Omental fat pad (tissue), 4 donors: Measurements from ENCODE around the gene GCSH. TPM values are rescaled to one million over a fixed set of nuclear protein-coding genes. Genes with fewer than 3 reads are reported as not detected.

Experiments used
- ATAC-seq: fragments of 150-250 bp; one replicate; pipeline ENCODE4 v1.9.1; 2016; ENCODE audit warnings: mild to moderate bottlenecking, moderate library complexity; ENCODE audit not compliant: low FRiP score
- DNase-seq: peaks from one replicate; pipeline ENCODE4 v3.0.0-alpha.2; 2019; ENCODE audit warnings: low spot score
- total RNA-seq, 4 donors: library from RNA; depleted of rRNA; stranded (reverse); fragments of >200 nt; gene quantifications; one replicate each; pipeline ENCODE4 v1.1.0, GENCODE V29; 2016
- TF ChIP-seq, protein P1 (sequence below), 3 donors: fragments of 450-650 bp; IDR thresholded peaks; one replicate each; pipeline ENCODE4 v1.5.1; 2016 to 2017; ENCODE audit warnings: antibody characterized with exemption in 3 of 3, mild to moderate bottlenecking in 3 of 3, moderate library complexity in 2 of 3

GCSH gene
- total RNA-seq, 4 donors from 2014 or later = 19.2 to 39.7 (median 21.0) TPM

DNA sequence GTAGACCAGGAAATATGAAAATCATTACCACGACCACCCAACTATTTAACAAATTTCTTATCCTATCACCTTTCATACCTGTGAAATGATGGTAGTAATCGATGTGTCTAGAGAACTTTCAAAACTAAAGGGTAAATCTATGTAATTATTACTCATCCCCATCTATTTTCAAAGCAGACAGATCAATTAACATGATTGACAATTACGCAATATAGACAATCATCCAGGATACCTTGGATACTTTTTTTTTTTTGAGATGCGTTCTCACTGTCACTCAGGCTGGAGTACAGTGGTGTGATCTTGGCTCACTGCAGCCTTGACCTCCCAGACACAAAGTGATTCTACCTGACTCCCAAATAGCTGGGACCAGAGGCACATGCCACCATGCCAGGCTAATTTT, 15.2 kb downstream of the GCSH start:
- no peak for DNase-seq
- ATAC-seq = no peak
- TF ChIP-seq, protein P1, sequence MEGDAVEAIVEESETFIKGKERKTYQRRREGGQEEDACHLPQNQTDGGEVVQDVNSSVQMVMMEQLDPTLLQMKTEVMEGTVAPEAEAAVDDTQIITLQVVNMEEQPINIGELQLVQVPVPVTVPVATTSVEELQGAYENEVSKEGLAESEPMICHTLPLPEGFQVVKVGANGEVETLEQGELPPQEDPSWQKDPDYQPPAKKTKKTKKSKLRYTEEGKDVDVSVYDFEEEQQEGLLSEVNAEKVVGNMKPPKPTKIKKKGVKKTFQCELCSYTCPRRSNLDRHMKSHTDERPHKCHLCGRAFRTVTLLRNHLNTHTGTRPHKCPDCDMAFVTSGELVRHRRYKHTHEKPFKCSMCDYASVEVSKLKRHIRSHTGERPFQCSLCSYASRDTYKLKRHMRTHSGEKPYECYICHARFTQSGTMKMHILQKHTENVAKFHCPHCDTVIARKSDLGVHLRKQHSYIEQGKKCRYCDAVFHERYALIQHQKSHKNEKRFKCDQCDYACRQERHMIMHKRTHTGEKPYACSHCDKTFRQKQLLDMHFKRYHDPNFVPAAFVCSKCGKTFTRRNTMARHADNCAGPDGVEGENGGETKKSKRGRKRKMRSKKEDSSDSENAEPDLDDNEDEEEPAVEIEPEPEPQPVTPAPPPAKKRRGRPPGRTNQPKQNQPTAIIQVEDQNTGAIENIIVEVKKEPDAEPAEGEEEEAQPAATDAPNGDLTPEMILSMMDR (IDR thresholded peaks at IDR 0.05) = no peak

GRCh38 chr16:81080233-81080632, 16.0 kb downstream of the GCSH start:
- DNase-seq = no peak
- TF ChIP-seq, protein P1 (IDR thresholded peaks at IDR 0.05) = no peak
- no peak for ATAC-seq

DNA sequence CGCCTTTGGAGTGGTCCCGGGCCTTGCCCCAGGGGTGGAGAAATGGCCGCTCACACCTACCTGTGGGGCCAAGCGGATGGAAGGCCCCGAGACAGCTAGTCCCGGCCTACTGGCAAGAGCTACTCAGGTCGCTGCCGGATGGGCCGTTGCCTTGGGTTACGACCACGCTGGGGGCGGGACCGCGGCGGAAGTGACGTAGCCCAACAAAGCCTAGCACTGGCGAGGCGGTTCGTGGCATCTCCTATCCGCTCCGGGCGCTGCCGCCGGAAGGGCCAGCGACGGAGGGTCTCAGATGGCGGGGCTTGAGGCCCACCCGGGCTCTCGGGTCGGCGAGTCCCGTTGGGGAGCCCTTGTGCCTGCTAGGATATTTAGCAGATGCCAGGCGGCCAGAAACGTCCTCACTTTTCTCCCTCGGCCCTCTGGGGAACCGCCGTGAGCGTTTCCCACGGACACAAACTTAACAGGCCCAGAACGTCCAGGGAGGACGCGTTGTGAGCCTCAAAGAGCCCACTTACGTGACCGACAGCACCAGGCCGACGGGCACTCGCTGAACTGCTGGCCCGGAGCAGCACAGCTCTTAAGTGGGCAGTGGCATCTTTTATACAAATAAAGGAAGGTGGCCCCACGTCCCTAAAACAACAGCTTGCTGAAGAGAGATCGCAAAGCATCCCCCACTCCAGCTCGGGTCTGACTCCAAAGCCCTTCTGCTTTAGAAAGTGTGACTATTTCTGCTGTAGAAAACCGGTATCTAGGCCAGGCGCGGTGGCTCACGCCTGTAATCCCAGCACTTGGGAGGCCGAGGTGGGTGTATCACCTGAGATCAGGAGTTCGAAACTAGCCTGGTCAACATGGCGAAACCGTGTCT, 18.9 kb downstream of the GCSH start, which contains the start of gene C16orf46:
C16orf46 (minus strand) TSS at position 163 of the 865 bp plus-strand sequence. CDS start 13,283 bp downstream, outside the sequence.
- peak; percentile 98 for ATAC-seq
- DNase-seq = peak; percentile 96
- TF ChIP-seq, protein P1 (IDR thresholded peaks at IDR 0.05) = no peak

GRCh38 chr16:81076566-81077075, 19.6 kb downstream of the GCSH start:
- peak; percentile 99 for ATAC-seq
- TF ChIP-seq, protein P1 (IDR thresholded peaks at IDR 0.05) = no peak

DNA sequence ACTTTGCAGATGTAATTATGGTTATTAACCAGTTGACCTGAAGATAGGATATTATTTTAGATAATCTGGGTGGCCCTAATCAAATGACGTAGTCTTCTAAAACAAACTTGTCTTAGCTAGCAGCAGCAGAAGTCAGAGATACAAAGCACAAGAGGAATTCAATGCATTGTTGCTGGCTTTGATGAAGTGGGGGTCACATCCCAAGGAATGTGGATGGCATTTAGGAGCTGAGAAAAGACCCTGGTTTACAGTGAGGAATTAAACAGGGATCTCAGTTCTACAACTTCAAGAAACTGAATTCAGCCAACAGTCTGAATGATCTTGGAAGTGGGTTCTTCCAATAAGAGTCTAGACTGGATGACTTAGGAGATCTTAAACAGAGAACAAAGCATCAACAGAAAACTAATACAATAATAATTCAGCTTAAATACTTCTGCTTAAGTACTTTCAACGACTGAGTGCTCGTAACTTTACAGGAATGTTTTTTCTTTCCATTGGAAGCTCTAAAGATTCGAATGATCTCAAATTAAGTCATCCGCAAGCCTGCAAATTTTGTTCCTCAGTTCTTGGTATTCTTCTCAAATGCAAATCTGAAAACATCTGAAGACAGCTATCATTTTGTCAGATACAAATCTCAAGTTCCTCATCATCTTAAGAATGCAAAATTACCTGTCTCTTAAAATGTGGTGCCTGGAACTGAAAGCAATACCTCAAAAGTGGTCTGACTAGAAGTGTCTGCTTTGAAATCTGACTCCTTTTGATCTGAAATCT, 22.4 kb downstream of the GCSH start:
- TF ChIP-seq, protein P1 (IDR thresholded peaks at IDR 0.05) = no peak
- DNase-seq (no peak), ATAC-seq (no peak)

More at GRCh38 chr16:81076566-81077075, 19.6 kb downstream of the GCSH start:
- peak; percentile 95 for DNase-seq

- DNase-seq (no peak), ATAC-seq (no peak)
- TF ChIP-seq, protein P1 (IDR thresholded peaks at IDR 0.05) = no peak
Observed at GRCh38 chr16:81071805-81072204, 24.4 kb downstream of the GCSH start.
